Activated naive CD4-positive, alpha-beta T cell treated with anti-CD3 and anti-CD28 coated beads, Interleukin-2, amount 50 U/mL, for 72 hours (primary cell): Measurements from ENCODE around the gene PNO1. TPM values are rescaled to one million over a fixed set of nuclear protein-coding genes. Genes with fewer than 3 reads are reported as not detected.
"Not testable (repeated sequence)": the region's sequence is repeated elsewhere in the genome, so short reads cannot be mapped to it uniquely, and the experiment has no call there.

Experiments
- ATAC-seq, 2 donors: fragments of 150-1000 bp; cut with Tn5 transposase; 2 replicates each; pipeline ENCODE4 v1.10.0; 2021; ENCODE audit warnings: mild to moderate bottlenecking in 2 of 2, moderate library complexity in 2 of 2
- DNase-seq, 2 donors: peaks; one replicate each; pipeline ENCODE4 v3.0.0; 2021 to 2022; ENCODE audit warnings: low spot score in 2 of 2
- H3K27ac Mint-ChIP-seq, 2 donors: one replicate each; pipeline ENCODE4 v1.8.0; 2022; ENCODE audit warnings: mild to moderate bottlenecking in 2 of 2, mixed read lengths in 2 of 2
- H3K36me3 Mint-ChIP-seq, 2 donors: one replicate each; pipeline ENCODE4 v1.8.0; 2022; ENCODE audit warnings: mixed read lengths in 2 of 2
- H3K9me3 Mint-ChIP-seq, 2 donors: one replicate each; pipeline ENCODE4 v1.8.0; 2022; ENCODE audit warnings: mixed read lengths in 2 of 2
- total RNA-seq, 2 donors: library from RNA; stranded (reverse); gene quantifications; one replicate each; pipeline ENCODE4 v1.2.3, GENCODE V29; 2022

The PNO1 gene
- total RNA-seq, 2 donors from 2014 or later, result 15.7 to 17.9 TPM

DNA sequence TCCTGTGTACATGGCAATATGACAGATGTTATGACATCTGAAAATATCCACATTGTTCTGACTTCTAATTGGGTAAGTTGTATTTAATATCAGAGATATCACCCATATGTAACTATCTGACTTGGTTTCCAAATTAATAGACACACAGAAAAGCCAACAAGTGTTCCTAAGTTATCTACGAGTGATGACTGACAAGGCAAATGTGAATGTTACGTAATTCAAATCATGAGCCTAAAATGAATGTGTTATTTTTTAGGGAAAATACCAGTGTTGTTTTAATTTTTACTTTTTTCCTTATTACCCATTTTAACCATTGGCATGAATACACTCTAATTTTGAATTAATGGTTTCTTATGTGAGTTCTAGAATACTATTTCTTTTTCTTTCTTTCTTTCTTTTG lies 15.8 kb upstream of the PNO1 start:
- DNase-seq, result no peak
- H3K27ac Mint-ChIP-seq, result no peak overlapping the region
- H3K36me3 Mint-ChIP-seq, result no peaks in the 10 kb centered on the region
- no peak for ATAC-seq
- no peaks in the 10 kb centered on the region for H3K9me3 Mint-ChIP-seq

DNA sequence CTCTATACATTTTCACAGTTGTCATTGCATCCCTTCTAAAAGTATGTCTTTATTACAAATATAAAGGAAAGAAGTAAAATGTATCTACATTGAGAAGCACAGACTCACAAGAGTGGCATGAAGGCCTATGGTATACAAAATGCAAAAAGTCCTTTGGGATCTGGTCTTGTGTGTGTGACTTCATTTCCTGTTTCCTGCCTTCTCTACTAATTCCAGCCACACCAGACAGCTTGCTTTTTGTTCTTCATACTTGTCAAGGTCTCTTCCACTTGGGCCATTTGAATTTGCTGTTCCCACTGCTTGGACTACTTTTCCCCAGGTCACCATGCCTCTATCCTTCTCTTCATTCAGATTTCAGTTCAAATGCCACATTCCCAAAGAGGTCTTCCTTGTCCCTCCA lies 6.7 kb upstream of the PNO1 start:
- H3K36me3 Mint-ChIP-seq, result no peaks in the 10 kb centered on the region
- DNase-seq (no peak), ATAC-seq (no peak)
- no peaks in the 10 kb centered on the region for H3K9me3 Mint-ChIP-seq
- peak overlapping the region in 1 of 2 donors; percentile 8 for H3K27ac Mint-ChIP-seq

DNA sequence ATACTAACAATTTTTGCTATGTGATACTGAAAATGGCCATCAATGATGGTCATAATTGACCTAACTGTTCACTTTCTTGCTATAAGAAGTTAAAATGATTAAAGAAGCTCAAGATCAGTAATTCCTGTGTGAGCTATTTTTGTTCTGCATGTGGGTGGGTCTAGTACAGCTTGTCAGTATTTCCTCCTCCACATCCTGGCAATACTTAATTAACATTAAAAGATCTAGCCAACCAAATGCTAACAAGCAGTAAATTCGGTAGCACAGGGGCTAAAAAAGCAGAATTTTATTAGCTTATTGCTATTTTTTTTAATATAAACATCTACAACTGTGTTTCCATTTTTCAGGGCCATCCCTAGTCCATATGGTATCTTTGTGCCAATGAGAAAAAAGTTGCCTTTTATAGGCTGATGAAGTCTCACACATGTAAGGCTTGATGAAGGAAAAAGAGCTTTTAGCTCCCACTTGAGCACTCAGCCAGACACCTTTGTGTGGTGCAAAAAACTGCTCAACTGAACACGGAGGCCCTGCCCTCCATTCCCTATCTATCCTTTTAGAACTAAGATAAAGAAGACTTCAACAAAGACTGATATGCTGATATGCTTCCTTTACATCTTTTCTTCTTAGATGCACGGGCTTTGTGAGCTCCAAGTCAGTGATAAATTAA lies 4.9 kb upstream of the PNO1 start:
- peak overlapping the region in 1 of 2 donors; percentile 79 for H3K27ac Mint-ChIP-seq
- DNase-seq (no peak), ATAC-seq (no peak)
- H3K36me3 Mint-ChIP-seq, result peaks cover 10 to 14% of the 10 kb centered on the region in 2 donors
- no peaks in the 10 kb centered on the region for H3K9me3 Mint-ChIP-seq

DNA sequence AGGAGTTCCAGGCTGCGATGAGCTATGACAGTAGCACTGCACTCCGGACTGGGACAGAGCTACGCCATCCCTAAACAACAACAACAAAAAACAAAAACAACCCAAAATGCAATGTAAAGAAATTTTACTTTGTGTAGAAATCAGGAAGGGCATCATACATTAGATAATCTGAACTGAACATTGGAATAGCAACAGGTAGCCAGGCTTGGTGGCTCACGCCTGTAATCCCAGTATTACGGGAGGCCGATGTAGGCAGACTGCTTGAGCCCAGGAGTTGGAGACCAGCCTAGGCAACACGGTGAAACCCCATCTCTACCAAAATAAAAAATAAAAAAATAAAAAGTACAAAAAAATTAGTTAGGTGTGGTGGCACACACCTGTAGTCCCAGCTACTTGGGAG lies 2.1 kb upstream of the PNO1 start:
- ATAC-seq, result no peak

DNA sequence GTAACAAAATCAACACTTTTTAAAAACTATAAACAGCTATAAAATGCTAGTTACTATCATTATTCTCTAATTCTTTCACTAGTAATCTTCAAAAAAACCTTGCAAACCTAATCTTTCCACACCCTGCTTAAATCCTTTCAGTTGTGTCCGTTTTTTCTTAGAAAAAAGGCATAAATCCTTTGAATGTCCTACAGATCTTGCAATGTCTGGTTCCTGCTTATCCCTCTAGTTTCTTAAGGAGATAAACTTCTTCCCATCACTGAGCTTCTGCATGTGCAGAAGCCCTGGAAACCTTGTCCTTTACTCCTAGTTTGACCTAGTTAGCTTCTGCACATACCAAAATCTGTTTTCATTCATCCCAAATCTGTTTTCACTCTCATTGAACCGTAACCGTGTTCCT lies 1.3 kb upstream of the PNO1 start:
- Mint-ChIP-seq H3K9me3 (no peaks in the 10 kb centered on the region), H3K36me3 (peaks cover 29 to 30% of the 10 kb centered on the region in 2 donors), H3K27ac (peak overlapping the region; percentile 96 to 100)
- ATAC-seq (no peak), DNase-seq (no peak)

More for the DNA sequence above, 2.1 kb upstream of the PNO1 start:
- H3K9me3 Mint-ChIP-seq, result no peaks in the 10 kb centered on the region
- no peak for DNase-seq
- peak overlapping the region in 1 of 2 donors; percentile 96 for H3K27ac Mint-ChIP-seq
- H3K36me3 Mint-ChIP-seq, result peaks cover 22 to 23% of the 10 kb centered on the region in 2 donors

DNA sequence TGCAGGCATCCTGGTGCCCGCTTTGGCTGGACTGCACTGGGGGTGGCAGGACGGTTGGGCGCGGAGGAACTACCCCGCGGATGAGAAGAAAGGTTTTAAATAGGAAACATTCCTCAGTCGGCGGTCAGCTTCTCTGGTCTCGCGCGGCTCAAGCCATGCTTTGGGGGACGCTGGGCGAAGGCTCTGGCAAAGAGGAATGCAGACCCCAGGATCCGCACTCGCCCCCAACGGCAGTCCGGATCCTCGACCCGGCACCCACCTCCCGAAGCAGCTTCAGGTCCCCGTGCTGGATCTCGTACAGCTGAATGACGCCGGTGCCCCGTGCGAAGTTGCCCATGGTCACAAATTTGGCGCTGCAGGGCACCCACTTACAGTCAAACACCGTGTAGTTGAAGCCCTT lies 686 bp upstream of the PNO1 start:
- H3K36me3 Mint-ChIP-seq, result peaks cover 29 to 32% of the 10 kb centered on the region in 2 donors
- no peaks in the 10 kb centered on the region for H3K9me3 Mint-ChIP-seq
- peak; percentile 55 to 59 for ATAC-seq
- DNase-seq, result peak in 1 of 2 donors; percentile 55
- H3K27ac Mint-ChIP-seq, result peak overlapping the region; percentile 96 to 100

DNA sequence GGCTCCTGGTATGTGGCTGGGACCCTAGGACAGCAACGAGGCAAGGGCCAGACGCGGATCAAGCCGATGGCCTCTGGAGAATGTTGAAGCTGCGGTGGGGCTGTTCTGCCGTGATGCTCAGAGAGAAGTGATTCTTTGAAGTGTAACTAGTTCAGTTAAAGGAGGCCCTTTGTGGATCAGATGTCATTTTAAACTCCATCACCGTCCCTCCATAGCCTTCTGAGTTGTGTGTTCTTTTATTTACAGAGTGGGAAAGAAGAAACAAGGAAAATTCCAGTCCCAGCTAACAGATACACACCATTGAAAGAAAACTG lies 403 bp downstream of the PNO1 start:
- ATAC-seq, result no peak
- Mint-ChIP-seq H3K27ac (peak overlapping the region; percentile 96 to 100), H3K36me3 (peaks cover 29 to 32% of the 10 kb centered on the region in 2 donors), H3K9me3 (no peaks in the 10 kb centered on the region)
- DNase-seq, result no peak

DNA sequence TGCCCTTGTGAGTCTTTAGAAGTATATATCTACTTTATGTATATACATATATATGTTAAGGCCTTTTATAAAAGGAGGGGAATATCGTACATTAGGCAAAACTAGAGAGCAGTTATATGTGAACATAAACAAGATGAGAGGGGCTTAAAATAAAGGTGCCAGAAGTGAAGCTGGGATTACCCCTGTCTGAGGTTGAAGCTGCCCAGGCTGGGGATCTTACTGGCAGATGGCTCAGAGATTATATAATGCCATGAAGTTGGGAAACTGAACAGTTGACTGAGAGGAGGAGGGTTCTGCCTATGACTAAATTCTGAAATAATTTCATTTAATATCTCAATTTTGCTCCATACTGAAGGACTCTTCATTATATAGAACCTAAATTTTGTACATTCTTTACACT lies 6.0 kb downstream of the PNO1 start:
- Mint-ChIP-seq H3K9me3 (no peaks in the 10 kb centered on the region), H3K27ac (no peak overlapping the region), H3K36me3 (peaks cover 12 to 14% of the 10 kb centered on the region in 2 donors)
- DNase-seq (no peak), ATAC-seq (no peak)

DNA sequence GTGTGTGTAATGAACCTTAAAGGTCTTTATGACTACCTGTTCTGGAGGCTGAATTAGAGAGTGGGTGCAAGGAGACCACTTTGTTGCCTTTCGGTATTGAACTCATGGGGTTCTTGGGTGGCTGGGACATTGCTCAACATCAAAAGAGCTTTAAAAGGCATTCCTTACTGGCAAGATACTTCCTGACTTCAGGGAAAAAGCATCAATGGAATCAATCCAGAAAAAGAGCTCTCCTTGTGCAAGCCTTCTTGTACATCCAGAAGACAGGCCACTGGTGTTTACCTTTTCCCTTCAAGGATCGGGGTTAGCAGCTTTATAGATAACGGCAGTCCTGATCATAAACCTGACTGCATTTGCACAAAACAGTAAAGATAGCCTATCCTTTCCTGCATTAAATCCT lies 9.5 kb downstream of the PNO1 start:
- ATAC-seq, result no peak

DNA sequence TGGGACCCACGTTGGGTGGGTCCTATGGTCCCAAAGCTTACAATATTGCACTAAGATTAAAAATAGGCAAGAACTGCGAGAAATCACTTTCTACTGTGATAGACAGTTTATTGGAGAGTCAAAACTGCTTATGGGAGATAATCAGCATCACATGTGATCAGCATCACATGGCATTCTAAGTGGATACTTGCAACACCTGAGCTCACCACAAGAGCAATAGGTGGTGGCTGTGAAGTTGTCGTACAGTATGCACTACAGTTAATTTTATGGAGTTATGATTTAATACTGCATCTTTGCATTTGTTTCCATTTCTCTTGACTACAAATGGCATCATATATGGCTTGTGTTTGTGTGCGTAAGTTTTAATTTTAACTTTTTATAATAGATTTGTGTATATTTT lies 11.6 kb downstream of the PNO1 start:
- no peak overlapping the region for H3K27ac Mint-ChIP-seq
- peaks cover 4 to 11% of the 10 kb centered on the region in 2 donors for H3K36me3 Mint-ChIP-seq
- DNase-seq, result no peak
- H3K9me3 Mint-ChIP-seq, result no peaks in the 10 kb centered on the region
- ATAC-seq, result peak in 1 of 2 donors; percentile 42

More for the DNA sequence above, 9.5 kb downstream of the PNO1 start:
- Mint-ChIP-seq H3K9me3 (no peaks in the 10 kb centered on the region), H3K36me3 (no peaks in the 10 kb centered on the region), H3K27ac (peak overlapping the region in 1 of 2 donors; percentile 25)
- no peak for DNase-seq

DNA sequence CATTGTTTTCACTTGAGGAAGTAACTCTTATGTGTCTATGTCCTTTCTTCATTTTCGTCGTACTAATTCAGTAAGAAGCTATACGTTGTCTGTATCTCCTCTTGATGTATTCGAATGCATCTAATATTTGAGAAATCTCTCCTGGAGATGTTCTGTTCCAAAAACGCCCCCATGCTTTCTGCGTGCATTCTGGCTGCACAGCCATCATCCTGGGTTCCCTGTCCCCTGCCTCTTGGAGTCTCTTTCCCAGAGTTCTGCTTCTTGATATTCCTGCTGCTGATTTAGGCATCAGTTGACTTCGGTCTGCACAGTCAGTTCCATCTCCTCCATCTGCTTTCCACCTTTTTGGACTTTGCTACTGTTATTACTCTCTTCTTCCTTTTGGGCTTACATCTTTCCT lies 13.5 kb downstream of the PNO1 start:
- H3K36me3 Mint-ChIP-seq, result peaks cover 4 to 11% of the 10 kb centered on the region in 2 donors
- H3K9me3 Mint-ChIP-seq, result no peaks in the 10 kb centered on the region
- no peak overlapping the region for H3K27ac Mint-ChIP-seq
- no peak for DNase-seq
- ATAC-seq, result no peak

DNA sequence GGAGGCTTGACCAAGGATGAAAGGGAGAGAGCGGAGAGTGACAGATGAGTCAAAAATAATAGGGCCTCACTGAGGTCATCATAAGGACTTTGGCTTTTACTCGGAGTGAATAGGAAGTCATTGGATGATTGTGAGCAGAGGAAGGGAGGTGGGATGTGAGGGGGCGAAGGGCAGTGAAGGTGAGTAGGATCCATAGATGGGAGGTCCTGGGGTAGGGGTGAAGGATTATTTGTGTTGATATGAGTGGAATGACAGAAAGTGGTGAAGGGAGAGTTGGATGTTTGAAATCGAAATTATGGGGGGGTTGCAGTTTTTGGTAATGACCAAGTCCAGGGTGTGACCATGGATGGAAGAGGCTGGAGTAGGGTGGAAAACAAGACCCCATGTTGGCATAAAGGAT lies 14.0 kb downstream of the PNO1 start:
- no peak overlapping the region for H3K27ac Mint-ChIP-seq
- H3K9me3 Mint-ChIP-seq, result no peaks in the 10 kb centered on the region
- H3K36me3 Mint-ChIP-seq, result peaks cover 4 to 11% of the 10 kb centered on the region in 2 donors
- DNase-seq (no peak), ATAC-seq (no peak)

DNA sequence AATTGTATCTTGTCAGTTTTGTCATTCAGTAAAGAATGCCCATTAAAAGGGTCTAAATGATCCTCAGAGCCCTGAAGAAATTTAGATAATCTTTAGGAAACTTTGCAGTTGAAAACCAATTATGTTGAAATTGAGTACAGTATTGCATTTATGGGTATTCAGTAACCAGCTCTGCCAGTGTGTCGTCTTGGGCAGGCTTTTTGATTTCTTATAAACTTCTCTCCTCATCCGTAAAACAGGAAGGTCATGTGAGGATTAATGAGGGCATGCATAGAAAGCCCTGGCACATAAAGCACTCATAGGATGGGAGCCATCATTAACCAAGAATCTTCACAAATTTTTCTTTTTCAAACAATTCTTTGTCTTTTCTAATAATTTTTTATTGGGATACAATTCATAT lies 14.8 kb downstream of the PNO1 start:
- no peak overlapping the region for H3K27ac Mint-ChIP-seq
- ATAC-seq, result no peak
- peaks cover 4 to 11% of the 10 kb centered on the region in 2 donors for H3K36me3 Mint-ChIP-seq

DNA sequence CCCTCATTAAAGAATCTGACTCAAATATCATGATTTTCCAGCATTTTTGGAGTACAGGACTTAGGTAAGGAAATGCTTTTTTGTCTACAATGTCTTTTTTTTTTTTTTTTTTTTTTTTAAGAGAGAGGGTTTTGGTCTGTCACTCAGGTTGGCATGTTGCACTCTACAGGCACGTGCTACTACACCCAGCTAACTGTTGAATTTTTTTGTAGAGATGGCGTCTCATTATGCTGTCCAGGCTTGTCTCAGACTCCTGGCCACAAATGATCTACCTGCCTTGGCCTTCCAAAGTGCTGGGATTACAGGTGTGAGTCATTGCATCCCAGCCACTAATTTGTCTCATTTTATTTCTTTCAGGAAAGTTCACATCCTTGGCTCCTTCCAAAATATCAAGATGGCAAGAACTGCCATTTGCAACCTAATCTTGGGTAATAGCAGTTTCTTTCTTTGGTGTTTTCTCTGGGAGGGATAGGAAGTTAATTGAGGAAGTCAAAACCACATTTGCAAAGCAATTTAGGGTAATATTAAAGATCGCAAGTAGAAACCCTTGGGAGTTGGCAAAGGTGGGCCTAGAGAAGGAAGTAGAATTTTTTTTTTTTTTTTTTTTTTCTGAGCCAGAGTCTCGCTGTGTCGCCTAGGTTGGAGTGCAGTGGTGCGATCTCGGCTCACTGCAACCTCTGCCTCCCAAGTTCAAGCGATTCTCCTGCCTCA lies 15.5 kb downstream of the PNO1 start:
- no peaks in the 10 kb centered on the region for H3K9me3 Mint-ChIP-seq
- DNase-seq (no peak), ATAC-seq (no peak)
- peaks cover 4 to 11% of the 10 kb centered on the region in 2 donors for H3K36me3 Mint-ChIP-seq
- peak overlapping the region in 1 of 2 donors; percentile 38 for H3K27ac Mint-ChIP-seq

More for the DNA sequence above, 14.8 kb downstream of the PNO1 start:
- DNase-seq, result no peak
- no peaks in the 10 kb centered on the region for H3K9me3 Mint-ChIP-seq

DNA sequence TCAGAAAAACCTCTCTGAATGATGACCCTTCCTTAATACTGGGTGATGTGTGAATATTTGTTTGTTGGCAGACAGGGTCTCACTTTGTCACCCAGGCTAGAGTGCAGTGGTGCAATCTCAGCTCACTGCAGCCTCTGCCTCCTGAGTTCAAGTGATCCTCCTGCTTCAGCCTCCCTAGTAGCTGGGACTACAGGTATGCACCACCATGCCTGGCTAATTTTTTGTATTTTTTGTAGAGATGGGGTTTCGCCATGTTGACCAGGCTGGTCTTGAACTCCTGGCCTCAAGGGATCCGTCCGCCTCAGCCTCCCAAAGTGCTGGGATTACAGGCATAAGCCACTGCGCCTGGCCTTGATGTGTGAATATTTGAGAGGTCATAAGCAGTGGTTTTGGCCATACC lies 17.5 kb downstream of the PNO1 start:
- not testable (repeated sequence) for ATAC-seq, DNase-seq, H3K9me3 Mint-ChIP-seq
- Mint-ChIP-seq H3K36me3 (peaks cover 4 to 11% of the 10 kb centered on the region in 2 donors), H3K27ac (peak overlapping the region in 1 of 2 donors; percentile 34)

DNA sequence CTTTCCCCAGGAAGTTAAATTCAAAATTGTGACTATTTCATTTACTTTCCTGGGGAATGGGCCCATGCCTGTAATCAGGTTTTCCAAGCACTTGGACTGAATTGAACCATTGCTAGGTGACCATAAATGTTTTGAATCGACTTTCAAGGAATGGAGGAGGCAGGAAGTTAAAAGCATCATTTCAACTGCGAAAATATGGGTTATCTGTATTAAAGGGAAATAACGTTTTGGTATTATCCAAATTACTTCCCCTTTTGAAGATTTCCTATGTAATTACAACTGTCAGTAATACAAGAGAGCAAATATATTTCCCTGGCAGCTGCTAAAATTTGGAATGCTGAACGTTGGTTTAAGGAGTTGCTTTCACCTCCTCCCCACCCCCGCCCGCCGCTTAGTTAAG lies 19.0 kb downstream of the PNO1 start:
- DNase-seq (no peak), ATAC-seq (no peak)
- Mint-ChIP-seq H3K9me3 (no peaks in the 10 kb centered on the region), H3K27ac (peak overlapping the region in 1 of 2 donors; percentile 44), H3K36me3 (peaks cover 4 to 17% of the 10 kb centered on the region in 2 donors)

DNA sequence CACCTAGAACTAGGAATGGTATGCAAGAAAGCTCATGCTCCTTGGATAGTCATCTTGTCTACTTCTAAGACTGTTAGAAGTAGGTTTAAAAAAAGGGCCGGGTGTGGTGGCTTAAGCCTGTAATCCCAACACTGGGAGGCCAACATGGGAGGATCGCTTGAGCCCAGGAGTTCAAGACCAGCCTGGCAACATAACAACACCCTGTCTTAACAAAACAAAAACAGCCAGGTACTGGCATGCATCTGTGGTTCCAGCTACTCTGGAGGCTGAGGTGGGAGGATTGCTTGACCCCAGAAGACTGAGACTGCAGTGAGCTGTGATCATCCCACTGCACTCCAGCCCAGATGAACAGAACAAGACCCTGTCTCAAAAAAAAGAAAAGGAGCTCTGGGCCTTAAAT lies 19.9 kb downstream of the PNO1 start:
- no peak for DNase-seq
- H3K27ac Mint-ChIP-seq, result peak overlapping the region; percentile 37 to 77
- no peak for ATAC-seq
- no peaks in the 10 kb centered on the region for H3K9me3 Mint-ChIP-seq
- H3K36me3 Mint-ChIP-seq, result peaks cover 4 to 19% of the 10 kb centered on the region in 2 donors

DNA sequence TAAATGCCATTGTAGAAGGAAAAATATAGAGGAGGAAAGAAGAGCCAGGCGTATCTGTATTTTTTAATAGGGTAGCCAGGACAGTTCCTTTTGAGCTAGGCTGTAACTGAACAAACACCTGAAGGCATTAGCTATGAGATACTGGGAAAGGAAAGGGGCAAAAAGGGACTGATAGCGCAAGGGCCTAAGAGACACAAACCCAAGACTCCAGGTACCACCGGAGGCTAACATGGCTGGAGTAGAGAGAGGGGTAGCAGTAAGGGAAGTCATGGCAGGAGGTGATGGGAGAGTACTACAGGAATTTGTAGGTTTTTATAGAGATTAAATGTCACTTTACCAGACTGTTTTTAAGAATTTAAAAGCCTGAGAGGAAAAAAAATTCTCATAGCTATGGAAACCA lies 20.7 kb downstream of the PNO1 start:
- Mint-ChIP-seq H3K27ac (peak overlapping the region in 1 of 2 donors; percentile 40), H3K36me3 (peaks cover 0 to 14% of the 10 kb centered on the region in 2 donors), H3K9me3 (no peaks in the 10 kb centered on the region)
- ATAC-seq (no peak), DNase-seq (no peak)
